Stimulated activated CD4-positive, alpha-beta T cell treated with anti-CD3 and anti-CD28 coated beads, Interleukin-1b, Interleukin-23, amount 100 ng/mL, for 4 hours (primary cell): ENCODE measurements around the gene ITIH1.
A peak's percentile ranks its signal among the peaks of the same experiment; 100 is the strongest.
"Not testable (repeated sequence)": the region's sequence is repeated elsewhere in the genome, so short reads cannot be mapped to it uniquely, and the experiment has no call there.

Experiments
- DNase-seq, 2 donors: peaks; one replicate each; pipeline ENCODE4 v3.0.0-alpha.2; 2020; ENCODE audit warnings: low read depth in 2 of 2

The ITIH1 gene

GRCh38 chr3:52777127-52777958 is at the start of gene ITIH1:
Gene ITIH1, plus strand, starts transcription at chr3:52777599. Its CDS starts 17 bp downstream, at chr3:52777616.
- DNase-seq = no peak

- DNase-seq = not testable (repeated sequence)
Measured at GRCh38 chr3:52728753-52729152, 48.6 kb upstream of the ITIH1 start.

GRCh38 chr3:52730681-52731080 is 46.7 kb upstream of the ITIH1 start:
- no peak for DNase-seq

- DNase-seq = no peak
Measured at GRCh38 chr3:52731590-52731989, 45.8 kb upstream of the ITIH1 start.

- DNase-seq = no peak
Measured at GRCh38 chr3:52733256-52733891, 44.0 kb upstream of the ITIH1 start.

- DNase-seq = no peak
Measured at GRCh38 chr3:52739730-52740129, 37.7 kb upstream of the ITIH1 start.

- peak in 1 of 2 donors; percentile 0 for DNase-seq
Measured at GRCh38 chr3:52742418-52743041, 34.9 kb upstream of the ITIH1 start.

- no peak for DNase-seq
Measured at GRCh38 chr3:52743152-52743551, 34.2 kb upstream of the ITIH1 start.

- DNase-seq = no peak
Measured at GRCh38 chr3:52743721-52744120, 33.7 kb upstream of the ITIH1 start.

- DNase-seq = no peak
Measured at GRCh38 chr3:52752045-52752660, 25.2 kb upstream of the ITIH1 start.

- no peak for DNase-seq
Measured at GRCh38 chr3:52754373-52754772, 23.0 kb upstream of the ITIH1 start.

GRCh38 chr3:52756141-52756540 is 21.3 kb upstream of the ITIH1 start:
- DNase-seq = no peak

GRCh38 chr3:52763466-52763865 is 13.9 kb upstream of the ITIH1 start:
- no peak for DNase-seq

- no peak for DNase-seq
Measured at GRCh38 chr3:52769786-52770455, 7.5 kb upstream of the ITIH1 start.

GRCh38 chr3:52770496-52771333 is 6.7 kb upstream of the ITIH1 start, which contains the start of gene NEK4:
Gene NEK4, minus strand, starts transcription at chr3:52770940. Its CDS starts 194 bp downstream, at chr3:52770746.
- DNase-seq = peak; percentile 64 to 84

GRCh38 chr3:52771334-52771681 is 6.1 kb upstream of the ITIH1 start:
- DNase-seq = no peak

GRCh38 chr3:52771702-52772101 is 5.7 kb upstream of the ITIH1 start:
- no peak for DNase-seq

- DNase-seq = no peak
Measured at GRCh38 chr3:52773361-52774065, 3.9 kb upstream of the ITIH1 start.

GRCh38 chr3:52774066-52774713 is 3.2 kb upstream of the ITIH1 start:
- DNase-seq = no peak
